Esophagus squamous epithelium (tissue), 5 donors: ENCODE measurements around the gene CTXN1. TPM values are rescaled to one million over a fixed set of nuclear protein-coding genes. Genes with fewer than 3 reads are reported as not detected.

Experiments
- DNase-seq: peaks from one replicate; lab custom pipeline; 2025; lab: John Stamatoyannopoulos, UW
- H3K27ac ChIP-seq, 4 donors: fragments of 200-600 bp; sonication (generic); one replicate each; pipeline ENCODE4 v1.5.1; 2016 to 2019; ENCODE audit warnings: mild to moderate bottlenecking in 1 of 4
- H3K27me3 ChIP-seq, 4 donors: fragments of 200-600 bp; sonication (generic); 1 replicate in 3 of 4; 2 replicates in 1 of 4; pipeline versions ENCODE4 v1.5.1 to v1.6.0; 2017 to 2021; ENCODE audit warnings: antibody characterized with exemption in 1 of 4
- H3K36me3 ChIP-seq, 3 donors: fragments of 200-600 bp; sonication (generic); one replicate each; pipeline ENCODE4 v1.5.1; 2016 to 2019
- H3K4me1 ChIP-seq, 3 donors: fragments of 200-600 bp; sonication (generic); one replicate each; pipeline ENCODE4 v1.5.1; 2017 to 2019
- H3K4me3 ChIP-seq, 4 donors: fragments of 200-600 bp; sonication (generic); 1 replicate in 3 of 4; 2 replicates in 1 of 4; pipeline ENCODE4 v1.5.1; 2016 to 2019; ENCODE audit warnings: mild to moderate bottlenecking in 2 of 4, moderate library complexity in 1 of 4
- H3K9me3 ChIP-seq, 3 donors: fragments of 200-600 bp; sonication (generic); one replicate each; pipeline ENCODE4 v1.5.1; 2016 to 2019
- POLR2A ChIP-seq, 4 donors: fragments of 450-650 bp; IDR thresholded peaks; one replicate each; pipeline ENCODE4 v1.6.1; 2017; ENCODE audit warnings: antibody characterized with exemption in 4 of 4, mild to moderate bottlenecking in 4 of 4, moderate library complexity in 3 of 4
- WGBS, 2 donors: methylation state at CpG; one replicate each; pipeline ENCODE4 v1.1.5; 2018; 5-methylcytosine and 5-hydroxymethylcytosine counted together
- intact Hi-C: fragments of 100-400 bp; cut with DNase I; formaldehyde crosslinking; loops from one replicate; pipeline ENCODE4 v1.15.0; 2022
- total RNA-seq, 4 donors: library from RNA; depleted of rRNA; stranded (reverse); fragments of >200 nt; gene quantifications; one replicate each; pipeline ENCODE4 v1.1.0, GENCODE V29; 2016
- TF ChIP-seq, protein P1 (sequence below), 6 experiments: fragments of 450-650 bp in 4 of 6; fragments of 200-600 bp in 2 of 6; sonication (generic) in 2 of 6; IDR thresholded peaks; one replicate each; pipeline ENCODE4 v1.5.1; 2016 to 2019; ENCODE audit warnings: antibody characterized with exemption in 6 of 6, mild to moderate bottlenecking in 4 of 6, moderate library complexity in 4 of 6
- donor health status: DM: yes; HTN: yes; CAD: no.

CTXN1 gene
- total RNA-seq, 4 donors from 2014 or later: 0.35 to 2.7 (median 0.75) TPM; not detected in 1

- Histone ChIP-seq H3K4me3 (peak overlapping the region in 1 of 4 donors; percentile 54), H3K27me3 (peaks cover 11 to 56% (median 21%) of the 10 kb centered on the region in 4 donors), H3K4me1 (peaks cover 19 to 51% (median 25%) of the 10 kb centered on the region in 3 donors), H3K9me3 (no peaks in the 10 kb centered on the region), H3K27ac (no peak overlapping the region), H3K36me3 (no peaks in the 10 kb centered on the region)
- intact Hi-C loops: no loop called here
- TF ChIP-seq, protein P1, sequence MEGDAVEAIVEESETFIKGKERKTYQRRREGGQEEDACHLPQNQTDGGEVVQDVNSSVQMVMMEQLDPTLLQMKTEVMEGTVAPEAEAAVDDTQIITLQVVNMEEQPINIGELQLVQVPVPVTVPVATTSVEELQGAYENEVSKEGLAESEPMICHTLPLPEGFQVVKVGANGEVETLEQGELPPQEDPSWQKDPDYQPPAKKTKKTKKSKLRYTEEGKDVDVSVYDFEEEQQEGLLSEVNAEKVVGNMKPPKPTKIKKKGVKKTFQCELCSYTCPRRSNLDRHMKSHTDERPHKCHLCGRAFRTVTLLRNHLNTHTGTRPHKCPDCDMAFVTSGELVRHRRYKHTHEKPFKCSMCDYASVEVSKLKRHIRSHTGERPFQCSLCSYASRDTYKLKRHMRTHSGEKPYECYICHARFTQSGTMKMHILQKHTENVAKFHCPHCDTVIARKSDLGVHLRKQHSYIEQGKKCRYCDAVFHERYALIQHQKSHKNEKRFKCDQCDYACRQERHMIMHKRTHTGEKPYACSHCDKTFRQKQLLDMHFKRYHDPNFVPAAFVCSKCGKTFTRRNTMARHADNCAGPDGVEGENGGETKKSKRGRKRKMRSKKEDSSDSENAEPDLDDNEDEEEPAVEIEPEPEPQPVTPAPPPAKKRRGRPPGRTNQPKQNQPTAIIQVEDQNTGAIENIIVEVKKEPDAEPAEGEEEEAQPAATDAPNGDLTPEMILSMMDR (IDR thresholded peaks at IDR 0.05): no peak
- no peak for TF ChIP-seq POLR2A (IDR thresholded peaks at IDR 0.05)
- DNase-seq: no peak
- WGBS, 2 donors: 24 to 57% methylated on average over 8 to 11 of the region's 12 CpGs
Measured at GRCh38 chr19:7874897-7875273, 51.0 kb downstream of the CTXN1 start.

Other genes with a start within 250 kb of the CTXN1 start
- gene MCEMP1, start 249.0 kb downstream of the CTXN1 start, total RNA-seq: under 1 TPM in 2 of 4 donors, not detected in 2; 0.29 to 0.97 TPM
- gene TRAPPC5, start 245.3 kb downstream of the CTXN1 start, total RNA-seq: 10 to 100 TPM; 52.3 to 91.5 (median 77.4) TPM
- gene FCER2, start 224.0 kb downstream of the CTXN1 start, total RNA-seq: not detected
- 1 to 10 TPM in 2 of 4 donors, under 1 TPM in 1, not detected in 1; 0.18 to 3.2 (median 1.1) TPM for gene CLEC4G, start 194.0 kb downstream of the CTXN1 start, total RNA-seq
- 1 to 10 TPM in 2 of 4 donors, under 1 TPM in 1, not detected in 1; 0.40 to 4.9 (median 4.0) TPM for gene CD209, start 178.6 kb downstream of the CTXN1 start, total RNA-seq
- not detected for gene CLEC4M, start 162.9 kb downstream of the CTXN1 start, total RNA-seq
- 10 to 100 TPM in 3 of 4 donors, 1 to 10 TPM in 1; 8.3 to 15.5 (median 11.9) TPM for gene EVI5L, start 95.9 kb downstream of the CTXN1 start, total RNA-seq
- under 1 TPM in 2 of 4 donors, not detected in 2; 0.35 to 0.57 TPM for gene PRR36, start 51.7 kb downstream of the CTXN1 start, total RNA-seq
- gene LRRC8E, start 37.6 kb downstream of the CTXN1 start, total RNA-seq: 10 to 100 TPM in 2 of 4 donors, 1 to 10 TPM in 2; 7.6 to 17.0 (median 9.5) TPM
- gene MAP2K7, start 22.3 kb downstream of the CTXN1 start, total RNA-seq: 10 to 100 TPM in 3 of 4 donors, 1 to 10 TPM in 1; 8.6 to 17.3 (median 13.8) TPM
- gene TGFBR3L, start 11.3 kb downstream of the CTXN1 start, total RNA-seq: not detected
- gene SNAPC2, start 5.8 kb downstream of the CTXN1 start, total RNA-seq: 10 to 100 TPM in 1 of 4 donors, 1 to 10 TPM in 3; 6.2 to 10.9 (median 6.4) TPM
- gene TIMM44, start 17.5 kb upstream of the CTXN1 start, total RNA-seq: 10 to 100 TPM; 36.4 to 52.6 (median 45.5) TPM
- 10 to 100 TPM; 25.7 to 44.6 (median 34.5) TPM for gene ELAVL1, start 79.5 kb upstream of the CTXN1 start, total RNA-seq
- not detected for gene CCL25, start 126.6 kb upstream of the CTXN1 start, total RNA-seq
- gene FBN3, start 223.5 kb upstream of the CTXN1 start, total RNA-seq: under 1 TPM in 1 of 4 donors, not detected in 3; 0.09 TPM